ENCODE data around the gene VIPR1.

DNA sequence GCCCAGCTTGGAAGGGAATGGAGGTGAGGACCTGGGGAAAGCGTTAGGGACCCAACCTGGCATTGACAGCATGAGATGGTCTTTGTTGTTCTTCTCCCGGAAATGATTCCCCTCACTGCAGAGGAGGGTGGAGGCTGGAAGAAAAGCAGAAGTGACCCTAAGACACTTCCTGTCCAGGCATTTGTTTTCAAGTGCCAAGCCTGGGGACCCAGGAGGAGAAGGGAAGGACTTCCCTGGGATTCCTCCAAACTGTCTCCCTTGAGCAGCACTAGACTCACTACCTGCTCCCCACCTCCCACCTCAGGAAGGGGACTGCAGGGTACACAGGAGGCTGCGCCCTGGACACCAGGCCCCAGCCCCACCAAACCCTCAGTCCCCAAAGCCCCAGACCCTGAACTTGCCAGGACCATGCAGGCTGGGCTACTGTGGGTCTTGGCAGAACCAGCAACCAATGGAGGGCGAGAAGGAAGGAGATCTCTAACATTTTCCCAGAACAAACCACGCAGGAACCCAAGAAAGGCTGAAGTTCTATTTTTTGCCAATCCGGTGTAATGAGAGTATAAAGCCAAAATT is 9.8 kb upstream of the VIPR1 start:
- TF ChIP-seq EP300 (IDR thresholded peaks at IDR 0.05), result no peak
- TF ChIP-seq, protein P1, sequence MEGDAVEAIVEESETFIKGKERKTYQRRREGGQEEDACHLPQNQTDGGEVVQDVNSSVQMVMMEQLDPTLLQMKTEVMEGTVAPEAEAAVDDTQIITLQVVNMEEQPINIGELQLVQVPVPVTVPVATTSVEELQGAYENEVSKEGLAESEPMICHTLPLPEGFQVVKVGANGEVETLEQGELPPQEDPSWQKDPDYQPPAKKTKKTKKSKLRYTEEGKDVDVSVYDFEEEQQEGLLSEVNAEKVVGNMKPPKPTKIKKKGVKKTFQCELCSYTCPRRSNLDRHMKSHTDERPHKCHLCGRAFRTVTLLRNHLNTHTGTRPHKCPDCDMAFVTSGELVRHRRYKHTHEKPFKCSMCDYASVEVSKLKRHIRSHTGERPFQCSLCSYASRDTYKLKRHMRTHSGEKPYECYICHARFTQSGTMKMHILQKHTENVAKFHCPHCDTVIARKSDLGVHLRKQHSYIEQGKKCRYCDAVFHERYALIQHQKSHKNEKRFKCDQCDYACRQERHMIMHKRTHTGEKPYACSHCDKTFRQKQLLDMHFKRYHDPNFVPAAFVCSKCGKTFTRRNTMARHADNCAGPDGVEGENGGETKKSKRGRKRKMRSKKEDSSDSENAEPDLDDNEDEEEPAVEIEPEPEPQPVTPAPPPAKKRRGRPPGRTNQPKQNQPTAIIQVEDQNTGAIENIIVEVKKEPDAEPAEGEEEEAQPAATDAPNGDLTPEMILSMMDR (IDR thresholded peaks at IDR 0.05), result no peak
- TF ChIP-seq POLR2A (IDR thresholded peaks at IDR 0.05), result no peak
- no peak for TF ChIP-seq POLR2AphosphoS5 (IDR thresholded peaks at IDR 0.05)

Measured in sigmoid colon (tissue), 4 donors.